SK-N-SH (cell line): ENCODE results near the gene CAMK2N2. TPM values are rescaled to one million over a fixed set of nuclear protein-coding genes. Genes with fewer than 3 reads are reported as not detected.

ENCODE experiments used
- CTCF ChIA-PET: fragments of 300-600, 350-600 bp; formaldehyde crosslinking; extraction: SDS; loops from one replicate; lab custom pipeline; 2021; lab: Yijun Ruan, JAX
- POLR2A ChIA-PET: fragments of 350-600 bp; sonication (Branson Sonifier 250); formaldehyde crosslinking; extraction: SDS; loops from one replicate; lab custom pipeline; 2020; ENCODE audit warnings: antibody characterized with exemption, inconsistent platforms; lab: Yijun Ruan, JAX
- DNase-seq: peaks from one replicate; pipeline ENCODE4 v3.0.0; 2012
- H2AFZ ChIP-seq: fragments of 200-600 bp; sonication (generic); 2 replicates; pipeline ENCODE4 v1.8.1; 2016; ENCODE audit warnings: antibody characterized with exemption, mild to moderate bottlenecking, low read depth
- H3F3A ChIP-seq: fragments of 200-600 bp; sonication (generic); replicated peaks from 2 replicates; pipeline ENCODE3; 2016; ENCODE audit warnings: antibody characterized with exemption, mild to moderate bottlenecking; ENCODE audit not compliant: insufficient read depth
- H3K27ac ChIP-seq, 2 experiments: fragments of 200-500 bp in 1 of 2; fragments of 200-600 bp in 1 of 2; sonication (Bioruptor generic) in 1 of 2; sonication (generic), shearing (Covaris generic) in 1 of 2; 2 replicates each; pipeline versions ENCODE4 v1.5.1 to v1.6.1; 2014 to 2016; ENCODE audit warnings: low read depth in 2 of 2, inconsistent platforms in 1 of 2, low read length in 1 of 2, mild to moderate bottlenecking in 1 of 2, mixed read lengths in 1 of 2
- H3K27me3 ChIP-seq: fragments of 200-600 bp; sonication (generic), shearing (Covaris generic); 2 replicates; pipeline ENCODE4 v1.6.1; 2016; ENCODE audit warnings: mixed run types; ENCODE audit not compliant: insufficient read depth
- H3K36me3 ChIP-seq, 2 experiments: fragments of 200-500 bp in 1 of 2; fragments of 200-600 bp in 1 of 2; sonication (Bioruptor generic) in 1 of 2; sonication (generic) in 1 of 2; replicated peaks in 1 of 2; 2 replicates each; pipeline versions ENCODE3 to v1.5.1; 2014 to 2016; ENCODE audit warnings: low read length in 1 of 2, mild to moderate bottlenecking in 1 of 2; ENCODE audit not compliant: insufficient read depth in 2 of 2, control insufficient read depth in 1 of 2
- H3K4me1 ChIP-seq, 2 experiments: fragments of 200-500 bp in 1 of 2; fragments of 200-600 bp in 1 of 2; sonication (Bioruptor generic) in 1 of 2; sonication (generic), shearing (Covaris generic) in 1 of 2; 2 replicates each; pipeline versions ENCODE4 v1.5.1 to v1.6.1; 2014 to 2016; ENCODE audit warnings: low read depth in 1 of 2, low read length in 1 of 2, mixed run types in 1 of 2; ENCODE audit not compliant: insufficient read depth in 2 of 2, control insufficient read depth in 1 of 2
- H3K4me2 ChIP-seq: fragments of 200-600 bp; sonication (generic), shearing (Covaris generic); 2 replicates; pipeline ENCODE4 v1.6.1; 2017; ENCODE audit warnings: mixed run types
- H3K4me3 ChIP-seq, 2 experiments: fragments of 200-500 bp in 1 of 2; fragments of 200-600 bp in 1 of 2; sonication (Bioruptor generic) in 1 of 2; sonication (generic), shearing (Covaris generic) in 1 of 2; 2 replicates each; pipeline versions ENCODE4 v1.5.1 to v1.8.1; 2014 to 2016; ENCODE audit warnings: low read depth in 2 of 2, inconsistent platforms in 1 of 2, low read length in 1 of 2, mild to moderate bottlenecking in 1 of 2, mixed read lengths in 1 of 2, moderate library complexity in 1 of 2
- H3K79me2 ChIP-seq: fragments of 200-600 bp; sonication (generic); 2 replicates; pipeline ENCODE4 v1.8.1; 2017; ENCODE audit warnings: mild to moderate bottlenecking; ENCODE audit not compliant: insufficient read depth
- H3K9ac ChIP-seq: fragments of 200-600 bp; sonication (generic); 2 replicates; pipeline ENCODE4 v1.6.1; 2017; ENCODE audit warnings: mixed run types
- H3K9me2 ChIP-seq: fragments of 200-600 bp; sonication (generic); 2 replicates; pipeline ENCODE4 v1.6.1; 2017; ENCODE audit warnings: mixed run types
- H3K9me3 ChIP-seq: fragments of 200-600 bp; sonication (generic); 2 replicates; pipeline ENCODE4 v1.6.1; 2017; ENCODE audit warnings: mixed run types, mild to moderate bottlenecking, moderate library complexity
- H4K20me1 ChIP-seq: fragments of 200-600 bp; sonication (generic); 2 replicates; pipeline ENCODE4 v1.6.1; 2017; ENCODE audit warnings: mild to moderate bottlenecking, mixed run types; ENCODE audit not compliant: insufficient read depth
- EP300 ChIP-seq, 2 experiments: IDR thresholded peaks; 2 replicates each; pipeline versions ENCODE4 v1.4.0 to v1.6.1; 2012; ENCODE audit warnings: borderline replicate concordance in 1 of 2, low read depth in 1 of 2, low read length in 1 of 2
- FOSL2 ChIP-seq: IDR thresholded peaks from 2 replicates; pipeline ENCODE4 v1.4.0; 2012; ENCODE audit warnings: low read depth, mild to moderate bottlenecking, moderate library complexity, borderline replicate concordance
- FOXJ3 ChIP-seq: sonication (generic); formaldehyde crosslinking; IDR thresholded peaks from 2 replicates; pipeline ENCODE4 v1.5.1; 2020; ENCODE audit warnings: mild to moderate bottlenecking, missing genetic modification reagents
- FOXM1 ChIP-seq: IDR thresholded peaks from 2 replicates; pipeline ENCODE4 v1.4.0; 2012; ENCODE audit warnings: low read depth, mild to moderate bottlenecking
- GABPA ChIP-seq: IDR thresholded peaks from 2 replicates; pipeline ENCODE4 v1.4.0; 2012; ENCODE audit warnings: low read depth, mild to moderate bottlenecking
- JUND ChIP-seq: IDR thresholded peaks from 2 replicates; pipeline ENCODE4 v1.4.0; 2012
- MEF2A ChIP-seq: IDR thresholded peaks from 2 replicates; pipeline ENCODE4 v1.4.0; 2012; ENCODE audit warnings: low read depth, borderline replicate concordance
- MXI1 ChIP-seq: IDR thresholded peaks from 2 replicates; pipeline ENCODE4 v1.6.1; 2012; ENCODE audit warnings: mild to moderate bottlenecking, low read depth, low read length, improper control_type of control experiment
- NFIC ChIP-seq: IDR thresholded peaks from 2 replicates; pipeline ENCODE4 v1.4.0; 2012; ENCODE audit warnings: borderline replicate concordance
- NRF1 ChIP-seq: IDR thresholded peaks from 2 replicates; pipeline ENCODE4 v1.6.1; 2012; ENCODE audit warnings: low read depth, mild to moderate bottlenecking, low read length
- POLR2AphosphoS5 ChIP-seq: IDR thresholded peaks from 2 replicates; pipeline ENCODE4 v1.6.1; 2012; ENCODE audit warnings: low read depth, low read length
- RAD21 ChIP-seq: IDR thresholded peaks from 2 replicates; pipeline ENCODE4 v1.6.1; 2012; ENCODE audit warnings: mild to moderate bottlenecking, low read length
- REST ChIP-seq: IDR thresholded peaks from 2 replicates; pipeline ENCODE4 v1.6.1; 2012; ENCODE audit warnings: mild to moderate bottlenecking, low read depth, low read length, moderate library complexity
- RFX5 ChIP-seq: IDR thresholded peaks from 2 replicates; pipeline ENCODE4 v1.6.1; 2012; ENCODE audit warnings: mild to moderate bottlenecking, improper control_type of control experiment, low read length
- RXRA ChIP-seq: IDR thresholded peaks from 2 replicates; pipeline ENCODE4 v1.4.0; 2012; ENCODE audit warnings: low read depth, mild to moderate bottlenecking, borderline replicate concordance
- SMC3 ChIP-seq: IDR thresholded peaks from 2 replicates; pipeline ENCODE4 v1.6.1; 2012; ENCODE audit warnings: low read depth, low read length, improper control_type of control experiment
- TAF1 ChIP-seq: IDR thresholded peaks from 2 replicates; pipeline ENCODE4 v1.6.1; 2012; ENCODE audit warnings: low read depth, mild to moderate bottlenecking, low read length, moderate library complexity, borderline replicate concordance
- TEAD4 ChIP-seq: IDR thresholded peaks from 2 replicates; pipeline ENCODE4 v1.4.0; 2012; ENCODE audit warnings: mild to moderate bottlenecking, borderline replicate concordance; ENCODE audit not compliant: insufficient read depth
- WGBS: methylation state at CpG from one replicate; pipeline ENCODE4 v1.1.6; 2017; ENCODE audit warnings: low lambda C conversion rate; 5-methylcytosine and 5-hydroxymethylcytosine counted together
- polyA plus RNA-seq, 3 experiments: library from polyadenylated mRNA; depleted of rRNA; stranded (reverse); fragments of >200 nt; gene quantifications; 2 replicates each; pipeline ENCODE4 v1.2.3, GENCODE V29; 2012
- TF ChIP-seq, protein P1 (sequence below): IDR thresholded peaks from 2 replicates; pipeline ENCODE4 v1.4.0; 2012; ENCODE audit warnings: low read depth, borderline replicate concordance
- TF ChIP-seq, protein P2 (sequence below): fragments of 200-600 bp; sonication (generic); IDR thresholded peaks from 2 replicates; pipeline ENCODE4 v1.6.1; 2017; ENCODE audit warnings: antibody characterized with exemption, mild to moderate bottlenecking, moderate library complexity
- TF ChIP-seq, protein P3 (sequence below): fragments of 150-350 bp; IDR thresholded peaks from 2 replicates; pipeline ENCODE4 v1.6.1; 2016; ENCODE audit warnings: mild to moderate bottlenecking, low read depth, low read length

Gene CAMK2N2
- polyA plus RNA-seq, 1 of the 3 experiments (the other 2 are of a cell fraction), result 2.2 TPM

DNA sequence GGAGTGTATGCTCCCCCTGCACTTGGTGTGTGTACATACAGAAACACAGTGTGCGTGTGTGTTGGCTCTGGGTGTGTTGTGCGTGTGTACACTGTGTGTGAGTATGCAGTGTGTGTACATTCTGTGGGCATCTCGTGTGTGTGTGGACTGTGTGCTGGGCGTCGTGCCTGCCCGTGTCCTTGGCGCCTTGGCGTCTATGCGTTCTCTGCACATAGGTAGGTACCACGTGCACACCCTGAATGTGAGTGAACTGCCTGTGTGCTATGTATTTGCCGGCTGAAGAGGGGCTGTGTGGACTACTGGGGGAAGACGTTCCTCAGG lies 14.0 kb upstream of the CAMK2N2 start:
- Histone ChIP-seq H3K79me2 (no peaks in the 10 kb centered on the region), H3F3A (no peaks in the 10 kb centered on the region), H4K20me1 (no peaks in the 10 kb centered on the region), H3K4me1 (peaks cover 0 to 3% of the 10 kb centered on the region in 2 experiments; a peak in 1 of 4 replicates), H3K4me3 (no peak overlapping the region), H2AFZ (no peak overlapping the region), H3K9me2 (no peaks in the 10 kb centered on the region), H3K27me3 (peaks cover 14% of the 10 kb centered on the region), H3K27ac (no peak overlapping the region), H3K9ac (no peak overlapping the region), H3K36me3 (no peaks in the 10 kb centered on the region), H3K4me2 (no peak overlapping the region), H3K9me3 (no peaks in the 10 kb centered on the region)
- WGBS, result 82% methylated on average over 11 of the region's 12 CpGs
- ChIA-PET POLR2A (no interaction called here), CTCF (no interaction called here)
- DNase-seq, result no peak
- TF ChIP-seq NRF1 (no peak), EP300 (IDR thresholded peaks at IDR 0.05; ENCODE audit: borderline replicate concordance in 1 of 2, low read depth in 1 of 2, low read length in 1 of 2) (no peak), GABPA (no peak), RXRA (no peak), TAF1 (no peak)

GRCh38 chr3:184272269-184272668 lies 10.9 kb upstream of the CAMK2N2 start:
- Histone ChIP-seq H3K9me2 (no peaks in the 10 kb centered on the region), H3K36me3 (no peaks in the 10 kb centered on the region), H3K27me3 (peaks cover 12% of the 10 kb centered on the region), H3K79me2 (no peaks in the 10 kb centered on the region), H3K4me1 (peaks cover 0 to 3% of the 10 kb centered on the region in 2 experiments; a peak in 1 of 4 replicates), H4K20me1 (no peaks in the 10 kb centered on the region), H3K9me3 (no peaks in the 10 kb centered on the region), H3K27ac (no peak overlapping the region), H2AFZ (no peak overlapping the region), H3F3A (no peaks in the 10 kb centered on the region), H3K4me3 (no peak overlapping the region), H3K4me2 (no peak overlapping the region), H3K9ac (no peak overlapping the region)
- CTCF ChIA-PET, result interaction anchor here (1.7 kb wide), 1 partner anchor 12 kb away, joined by 5 read pairs; no protein-coding TSS in a partner anchor
- no peak for DNase-seq
- POLR2A ChIA-PET, result no interaction called here
- 55% methylated on average over 1 of the region's 1 CpG for WGBS
- TF ChIP-seq REST (no peak), SMC3 (no peak), FOXM1 (no peak), NFIC (no peak), NRF1 (no peak), JUND (no peak), TEAD4 (no peak), POLR2AphosphoS5 (no peak), MXI1 (no peak), RFX5 (no peak), FOSL2 (no peak), FOXJ3 (CRISPR knock-in tag) (no peak), MEF2A (no peak), EP300 (IDR thresholded peaks at IDR 0.05; ENCODE audit: borderline replicate concordance in 1 of 2, low read depth in 1 of 2, low read length in 1 of 2) (no peak), RAD21 (no peak), RXRA (no peak)
- TF ChIP-seq, protein P1, sequence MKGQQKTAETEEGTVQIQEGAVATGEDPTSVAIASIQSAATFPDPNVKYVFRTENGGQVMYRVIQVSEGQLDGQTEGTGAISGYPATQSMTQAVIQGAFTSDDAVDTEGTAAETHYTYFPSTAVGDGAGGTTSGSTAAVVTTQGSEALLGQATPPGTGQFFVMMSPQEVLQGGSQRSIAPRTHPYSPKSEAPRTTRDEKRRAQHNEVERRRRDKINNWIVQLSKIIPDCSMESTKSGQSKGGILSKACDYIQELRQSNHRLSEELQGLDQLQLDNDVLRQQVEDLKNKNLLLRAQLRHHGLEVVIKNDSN, result no peak
- TF ChIP-seq, protein P2, sequence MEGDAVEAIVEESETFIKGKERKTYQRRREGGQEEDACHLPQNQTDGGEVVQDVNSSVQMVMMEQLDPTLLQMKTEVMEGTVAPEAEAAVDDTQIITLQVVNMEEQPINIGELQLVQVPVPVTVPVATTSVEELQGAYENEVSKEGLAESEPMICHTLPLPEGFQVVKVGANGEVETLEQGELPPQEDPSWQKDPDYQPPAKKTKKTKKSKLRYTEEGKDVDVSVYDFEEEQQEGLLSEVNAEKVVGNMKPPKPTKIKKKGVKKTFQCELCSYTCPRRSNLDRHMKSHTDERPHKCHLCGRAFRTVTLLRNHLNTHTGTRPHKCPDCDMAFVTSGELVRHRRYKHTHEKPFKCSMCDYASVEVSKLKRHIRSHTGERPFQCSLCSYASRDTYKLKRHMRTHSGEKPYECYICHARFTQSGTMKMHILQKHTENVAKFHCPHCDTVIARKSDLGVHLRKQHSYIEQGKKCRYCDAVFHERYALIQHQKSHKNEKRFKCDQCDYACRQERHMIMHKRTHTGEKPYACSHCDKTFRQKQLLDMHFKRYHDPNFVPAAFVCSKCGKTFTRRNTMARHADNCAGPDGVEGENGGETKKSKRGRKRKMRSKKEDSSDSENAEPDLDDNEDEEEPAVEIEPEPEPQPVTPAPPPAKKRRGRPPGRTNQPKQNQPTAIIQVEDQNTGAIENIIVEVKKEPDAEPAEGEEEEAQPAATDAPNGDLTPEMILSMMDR, result no peak
- TF ChIP-seq, protein P3, sequence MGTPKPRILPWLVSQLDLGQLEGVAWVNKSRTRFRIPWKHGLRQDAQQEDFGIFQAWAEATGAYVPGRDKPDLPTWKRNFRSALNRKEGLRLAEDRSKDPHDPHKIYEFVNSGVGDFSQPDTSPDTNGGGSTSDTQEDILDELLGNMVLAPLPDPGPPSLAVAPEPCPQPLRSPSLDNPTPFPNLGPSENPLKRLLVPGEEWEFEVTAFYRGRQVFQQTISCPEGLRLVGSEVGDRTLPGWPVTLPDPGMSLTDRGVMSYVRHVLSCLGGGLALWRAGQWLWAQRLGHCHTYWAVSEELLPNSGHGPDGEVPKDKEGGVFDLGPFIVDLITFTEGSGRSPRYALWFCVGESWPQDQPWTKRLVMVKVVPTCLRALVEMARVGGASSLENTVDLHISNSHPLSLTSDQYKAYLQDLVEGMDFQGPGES, result no peak
